Measurements from ENCODE around the gene CDK5R1. TPM values are rescaled to one million over a fixed set of nuclear protein-coding genes. Genes with fewer than 3 reads are reported as not detected.

CDK5R1 gene
- total and polyA plus RNA-seq, 2 donors (not counting 3 experiments of a cell fraction or from before 2014, with no cell fraction given): 1.6 to 3.9 TPM

DNA sequence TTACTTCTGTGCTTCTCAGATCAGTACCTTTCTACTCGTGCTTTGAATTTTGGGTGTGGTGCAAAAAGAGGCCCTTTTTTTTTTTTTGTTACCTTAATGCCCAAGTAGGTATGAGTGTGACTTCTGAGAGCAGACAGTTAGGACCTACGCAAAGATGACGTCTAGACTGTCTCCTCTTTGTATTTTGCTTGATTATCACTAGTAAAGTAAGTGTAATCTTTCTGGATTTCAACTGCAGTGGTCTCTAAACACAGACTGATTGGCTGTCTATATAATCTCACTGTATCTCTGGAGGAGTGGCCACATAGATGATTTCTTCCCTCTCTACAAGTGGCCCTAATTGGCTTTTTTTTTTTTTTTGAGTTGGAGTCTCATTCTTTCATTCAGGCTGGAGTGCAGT lies 11.5 kb upstream of the CDK5R1 start:
- H2AFZ ChIP-seq (ENCODE audit: low read depth, low read length): no peak overlapping the region
- dilution Hi-C loops (cut with MboI; ENCODE audit: extremely low pct_ligation_motif_present, low sequenced_read_pairs) (no loop called here), intact Hi-C loops (cut with micrococcal nuclease) (no loop called here)
- no peaks in the 10 kb centered on the region for H3K9me1 ChIP-seq (replicated peaks; ENCODE audit: control insufficient read depth, extremely low read depth, insufficient read depth, low read length)
- H3K4me2 ChIP-seq (ENCODE audit: insufficient read depth, low read length): no peak overlapping the region
- CTCF ChIA-PET: no interaction called here
- TF ChIP-seq FOS (IDR thresholded peaks at IDR 0.05; ENCODE audit: borderline replicate concordance, insufficient read depth, low read length) (no peak), EZH2 (IDR thresholded peaks at IDR 0.05; ENCODE audit: borderline replicate concordance, low read depth, low read length, severe bottlenecking) (no peak), GATA2 (IDR thresholded peaks at IDR 0.05; ENCODE audit: insufficient read depth, insufficient read length, low read depth, low read length) (no peak), CTCF (IDR thresholded peaks at IDR 0.05; ENCODE audit: extremely low read depth in 1 of 2, insufficient read depth in 1 of 2, low read depth in 1 of 2, low read length in 2 of 2) (no peak), POLR2AphosphoS5 (IDR thresholded peaks at IDR 0.05; ENCODE audit: insufficient read depth, low read depth, low read length) (no peak), JUN (IDR thresholded peaks at IDR 0.05; ENCODE audit: borderline replicate concordance, insufficient read depth, insufficient read length, low read depth) (no peak), POLR2A (IDR thresholded peaks at IDR 0.05; ENCODE audit: low read depth, low read length) (no peak), MYC (IDR thresholded peaks at IDR 0.05; ENCODE audit: low read depth, low read length) (no peak)
- TF ChIP-seq, protein P1, sequence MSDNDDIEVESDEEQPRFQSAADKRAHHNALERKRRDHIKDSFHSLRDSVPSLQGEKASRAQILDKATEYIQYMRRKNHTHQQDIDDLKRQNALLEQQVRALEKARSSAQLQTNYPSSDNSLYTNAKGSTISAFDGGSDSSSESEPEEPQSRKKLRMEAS (IDR thresholded peaks at IDR 0.05; ENCODE audit: insufficient read depth, insufficient read length): no peak
- no peak overlapping the region for H3K27ac ChIP-seq (ENCODE audit: insufficient read depth, low read depth, low read length)
- DNase-seq (ENCODE audit: low read depth, low spot score): no peak
- no peaks in the 10 kb centered on the region for H4K20me1 ChIP-seq (replicated peaks; ENCODE audit: control insufficient read depth, extremely low read depth, insufficient read depth, low read length)
- no TSS peak for BruUV-seq (replicated peaks)
- H3K36me3 ChIP-seq (ENCODE audit: control insufficient read depth in 2 of 2, extremely low read depth in 1 of 2, insufficient read depth in 2 of 2, low read length in 2 of 2): peaks cover 50 to 62% of the 10 kb centered on the region in 2 experiments
- H3K79me2 ChIP-seq (ENCODE audit: control insufficient read depth, insufficient read depth, low read length): peaks cover 5% of the 10 kb centered on the region
- no peaks in the 10 kb centered on the region for H3K9me3 ChIP-seq (replicated peaks; ENCODE audit: control insufficient read depth, insufficient read depth, low read length)
- H3K27me3 ChIP-seq (ENCODE audit: control insufficient read depth in 2 of 2, insufficient read depth in 2 of 2, low read length in 2 of 2): no peaks in the 10 kb centered on the region
- H3K9ac ChIP-seq (replicated peaks; ENCODE audit: extremely low read depth, insufficient read depth, low read length): no peak overlapping the region
- POLR2A ChIA-PET: no interaction called here
- H3K4me3 ChIP-seq (replicated peaks in 1 of 3; ENCODE audit: insufficient read depth in 1 of 3, low read depth in 1 of 3, low read length in 3 of 3): no peak overlapping the region
- FAIRE-seq: no peak
- no peaks in the 10 kb centered on the region for H3K4me1 ChIP-seq (ENCODE audit: control insufficient read depth, extremely low read depth, insufficient read depth, low read length)

Measured in endothelial cell of umbilical vein (primary cell).